ENCODE data around the gene TOR2A.
"Not testable (repeated sequence)": the region's sequence is repeated elsewhere in the genome, so short reads cannot be mapped to it uniquely, and the experiment has no call there.

DNA sequence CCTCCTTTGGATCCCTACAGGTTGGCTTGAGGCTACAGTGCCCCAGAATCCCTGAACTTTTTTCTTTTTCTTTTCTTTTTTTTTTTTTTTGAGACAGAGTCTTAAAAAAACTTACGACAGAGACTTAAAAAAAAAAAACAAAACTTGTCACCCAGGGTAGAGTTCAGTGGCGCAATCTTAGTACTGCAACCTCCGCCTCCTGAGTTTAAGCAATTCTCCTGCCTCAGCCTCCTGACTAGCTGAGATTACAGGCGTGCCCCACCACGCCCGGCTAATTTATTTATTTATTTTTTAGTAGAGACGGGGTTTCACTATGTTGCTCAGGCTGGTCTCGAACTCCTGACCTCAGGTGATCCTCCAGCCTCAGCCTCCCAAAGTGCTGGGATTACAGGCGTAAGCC, 45.8 kb upstream of the TOR2A start:
- not testable (repeated sequence) for TF ChIP-seq CTCF (IDR thresholded peaks at IDR 0.05; ENCODE audit: extremely low read depth in 1 of 2, insufficient read depth in 1 of 2, low read depth in 1 of 2, low read length in 2 of 2); POLR2A (IDR thresholded peaks at IDR 0.05; ENCODE audit: low read depth, low read length); POLR2AphosphoS5 (IDR thresholded peaks at IDR 0.05; ENCODE audit: insufficient read depth, low read depth, low read length); EZH2 (IDR thresholded peaks at IDR 0.05; ENCODE audit: borderline replicate concordance, low read depth, low read length, severe bottlenecking); MYC (IDR thresholded peaks at IDR 0.05; ENCODE audit: low read depth, low read length); GATA2 (IDR thresholded peaks at IDR 0.05; ENCODE audit: insufficient read depth, insufficient read length, low read depth, low read length); FOS (IDR thresholded peaks at IDR 0.05; ENCODE audit: borderline replicate concordance, insufficient read depth, low read length)
- TF ChIP-seq, protein P1, sequence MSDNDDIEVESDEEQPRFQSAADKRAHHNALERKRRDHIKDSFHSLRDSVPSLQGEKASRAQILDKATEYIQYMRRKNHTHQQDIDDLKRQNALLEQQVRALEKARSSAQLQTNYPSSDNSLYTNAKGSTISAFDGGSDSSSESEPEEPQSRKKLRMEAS (IDR thresholded peaks at IDR 0.05; ENCODE audit: insufficient read depth, insufficient read length) = not testable (repeated sequence)

Data from endothelial cell of umbilical vein (primary cell).